GM19463 (cell line): Measurements from ENCODE around the gene PDIA2.
"Not testable (repeated sequence)": the region's sequence is repeated elsewhere in the genome, so short reads cannot be mapped to it uniquely, and the experiment has no call there.

Source experiments
- ATAC-seq: cut with Tn5 transposase; IDR thresholded peaks from one replicate; pipeline ENCODE4 v1.9.1; 2021; ENCODE audit warnings: mild to moderate bottlenecking, moderate library complexity; ENCODE audit not compliant: unreplicated experiment

PDIA2 gene

DNA sequence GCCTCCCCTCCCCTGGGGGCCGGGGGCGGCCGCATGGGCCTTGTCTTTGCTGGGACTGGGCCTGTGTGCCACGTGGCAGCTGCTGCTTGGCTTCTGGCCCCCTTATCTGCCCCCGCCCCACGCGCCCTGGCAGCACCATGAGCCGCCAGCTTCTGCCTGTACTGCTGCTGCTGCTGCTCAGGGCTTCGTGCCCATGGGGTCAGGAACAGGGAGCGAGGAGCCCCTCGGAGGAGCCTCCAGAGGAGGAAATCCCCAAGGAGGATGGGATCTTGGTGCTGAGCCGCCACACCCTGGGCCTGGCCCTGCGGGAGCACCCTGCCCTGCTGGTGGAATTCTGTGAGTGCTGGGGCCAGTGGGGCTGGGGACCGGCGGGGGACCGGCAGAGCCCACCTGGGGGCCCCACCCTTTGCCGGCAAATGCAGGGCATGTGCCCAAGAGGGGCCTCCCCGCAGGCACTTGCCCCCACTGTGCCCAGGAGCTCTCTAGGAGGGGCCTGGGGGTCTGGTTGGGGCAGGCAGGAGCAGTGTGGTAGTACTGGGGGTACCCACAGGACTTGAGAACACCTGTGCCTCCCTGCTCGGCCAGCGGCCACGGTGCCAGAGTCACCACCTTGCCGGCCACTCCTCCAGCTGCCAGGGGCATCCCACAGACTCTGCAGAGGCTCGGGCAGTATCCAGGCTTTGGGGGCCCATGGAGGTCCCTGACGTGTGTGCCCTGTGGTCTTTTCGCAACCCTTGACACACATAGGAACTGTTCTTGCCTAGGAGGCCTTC, at the start of gene PDIA2:
PDIA2 (plus strand) TSS at position 132 of the 773 bp plus-strand sequence; CDS start at position 138, 6 bp downstream.
- no peak for ATAC-seq

DNA sequence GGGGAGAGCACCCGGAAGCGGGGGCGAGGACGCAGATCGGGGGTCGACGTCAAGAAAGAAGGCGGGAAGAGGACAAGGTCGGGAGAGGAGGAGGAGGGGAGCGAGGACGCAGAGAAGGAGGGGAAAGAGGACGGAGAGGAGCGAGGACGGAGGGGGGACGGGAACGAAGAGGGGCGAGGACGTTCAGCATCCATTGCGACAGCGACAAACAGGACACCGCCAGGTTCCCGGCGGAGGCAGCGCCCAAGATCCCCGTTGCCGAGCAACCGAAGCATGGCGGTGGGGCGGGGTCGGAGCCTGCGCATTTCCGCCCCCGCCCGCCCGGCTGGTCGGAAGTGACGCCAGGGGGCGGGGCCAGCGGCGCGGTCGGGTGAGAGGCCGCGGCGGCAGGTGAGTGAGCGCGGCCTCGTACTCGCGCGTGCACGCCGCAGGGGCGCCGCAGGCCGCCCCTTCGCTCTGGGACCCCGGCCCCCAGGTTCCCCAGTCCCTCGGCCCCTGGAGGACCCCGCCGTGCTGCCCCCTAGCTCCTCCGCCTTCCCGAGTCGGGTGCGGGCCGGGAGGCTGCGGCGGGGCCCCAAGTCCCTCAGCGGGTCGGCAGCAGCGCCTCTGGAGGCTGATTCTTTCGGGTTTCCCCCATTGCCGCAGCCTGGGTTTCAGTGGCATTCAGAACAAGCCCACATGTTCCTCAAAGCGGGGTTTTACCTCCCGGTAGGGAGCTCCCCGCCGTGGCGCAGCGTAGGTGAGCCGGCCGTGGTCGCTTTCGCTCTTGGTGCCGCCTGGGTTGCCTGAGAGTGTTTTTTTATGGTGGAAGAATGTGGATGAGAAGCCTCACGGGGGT, 48.3 kb upstream of the PDIA2 start, which contains the start of gene FAM234A:
FAM234A (plus strand) TSS at position 354 of the 838 bp plus-strand sequence. CDS start 19,593 bp downstream, outside the sequence.
- ATAC-seq: peak; percentile 84

DNA sequence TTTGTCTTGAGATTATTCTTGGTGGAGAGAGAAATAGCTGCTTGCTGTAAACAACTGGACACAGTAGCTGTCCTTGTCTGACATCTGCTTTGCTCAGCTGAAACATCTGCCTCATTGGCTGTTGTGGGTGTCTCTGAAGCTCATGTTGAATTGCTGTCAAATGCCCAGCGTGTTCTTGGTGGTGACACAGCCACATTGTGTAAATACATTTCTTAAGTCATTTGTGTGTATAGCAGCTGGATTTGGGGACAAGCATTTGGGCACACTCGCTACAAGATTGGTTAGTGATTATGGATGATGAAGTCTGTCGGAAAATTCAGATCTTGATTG, 43.1 kb upstream of the PDIA2 start:
- ATAC-seq: no peak

GRCh38 chr16:240559-240958, 42.4 kb upstream of the PDIA2 start:
- ATAC-seq: no peak

GRCh38 chr16:242281-242680, 40.7 kb upstream of the PDIA2 start:
- no peak for ATAC-seq

GRCh38 chr16:243348-243747, 39.6 kb upstream of the PDIA2 start:
- ATAC-seq: no peak

DNA sequence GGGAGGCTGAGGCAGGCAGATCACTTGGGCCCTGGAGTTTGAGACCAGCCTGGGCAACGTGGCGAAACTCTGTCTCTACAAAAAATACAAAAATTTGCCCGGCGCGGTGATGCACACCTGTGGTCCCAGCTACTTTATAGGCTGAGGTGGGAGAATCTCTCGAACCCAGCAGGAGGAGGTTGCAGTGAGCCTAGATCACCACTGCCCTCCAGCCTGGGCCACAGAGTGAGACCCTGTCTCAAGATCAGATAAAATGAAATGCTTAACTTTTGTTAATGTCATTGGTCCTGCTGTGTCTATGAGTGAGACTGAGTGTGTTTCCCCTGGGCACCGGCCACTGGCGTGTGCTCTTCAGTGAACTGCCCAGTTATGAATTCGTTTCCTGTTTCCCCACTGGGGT, 37.9 kb upstream of the PDIA2 start:
- ATAC-seq: no peak

DNA sequence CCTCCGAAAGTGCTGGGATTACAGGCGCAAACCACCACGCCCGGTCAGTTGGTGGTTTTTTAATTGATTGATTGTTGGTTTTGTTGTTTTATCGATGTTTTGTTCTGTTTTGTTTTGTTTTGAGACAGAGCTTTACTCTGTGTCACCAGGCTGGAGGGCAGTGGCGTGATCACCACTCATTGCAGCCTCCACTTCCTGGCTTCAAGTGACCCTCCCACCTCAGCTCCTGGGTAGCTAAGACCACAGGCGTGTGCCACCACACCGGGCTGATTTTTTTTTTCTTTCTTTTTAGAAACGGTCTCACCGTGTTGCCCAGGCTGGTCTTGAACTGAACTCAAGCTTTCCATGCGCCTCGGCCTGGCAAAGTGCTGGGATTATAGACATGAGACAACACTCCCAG, 35.9 kb upstream of the PDIA2 start:
- no peak for ATAC-seq

- ATAC-seq: no peak
Observed at GRCh38 chr16:249431-249830, 33.5 kb upstream of the PDIA2 start.

DNA sequence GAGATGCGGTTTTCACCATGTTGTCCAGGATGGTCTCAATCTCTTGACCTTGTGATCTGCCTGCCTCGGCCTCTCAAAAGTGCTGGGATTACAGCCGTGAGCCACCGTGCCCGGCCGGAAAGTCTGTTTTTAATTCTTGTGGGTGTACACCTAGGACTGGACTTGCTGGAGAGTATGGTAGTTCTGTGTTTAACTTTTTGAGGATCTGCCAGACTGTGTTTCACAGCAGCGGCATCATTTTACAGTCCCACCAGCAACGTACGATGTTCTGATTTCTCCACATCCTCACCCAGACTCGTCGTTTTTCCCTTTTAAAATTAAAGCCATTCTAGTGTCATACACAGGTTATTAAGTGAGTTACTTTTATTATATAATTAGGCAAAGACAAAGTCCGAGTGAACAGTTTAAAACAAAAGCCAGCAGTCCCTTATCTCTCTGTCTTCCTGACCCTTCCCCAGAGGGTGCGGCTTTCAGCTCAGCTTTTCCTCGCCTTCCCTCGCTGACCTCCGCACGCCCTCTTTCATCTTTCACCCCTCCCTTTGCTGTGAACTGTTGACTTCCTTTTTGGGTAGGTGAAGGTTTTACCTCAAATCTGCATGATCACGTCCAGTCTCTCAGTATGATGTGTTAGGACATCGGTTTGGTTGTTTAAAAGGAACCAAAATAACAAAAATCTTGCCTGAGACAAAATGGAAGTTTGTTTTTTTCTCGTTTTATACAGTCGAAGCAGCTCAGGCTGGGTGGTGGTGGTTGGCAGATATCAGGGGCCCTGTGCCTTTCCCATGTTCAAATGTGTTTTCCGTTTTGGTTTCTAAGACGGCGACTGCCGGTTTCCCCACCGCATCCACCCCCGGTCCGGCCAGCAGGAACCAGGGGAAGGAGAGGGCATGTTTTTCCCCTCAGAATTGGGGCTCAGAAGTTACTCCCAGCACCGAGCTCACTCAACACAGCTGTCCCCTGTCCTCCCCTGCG, 30.3 kb upstream of the PDIA2 start:
- ATAC-seq: no peak

- no peak for ATAC-seq
Observed at GRCh38 chr16:253833-254232, 29.1 kb upstream of the PDIA2 start.

DNA sequence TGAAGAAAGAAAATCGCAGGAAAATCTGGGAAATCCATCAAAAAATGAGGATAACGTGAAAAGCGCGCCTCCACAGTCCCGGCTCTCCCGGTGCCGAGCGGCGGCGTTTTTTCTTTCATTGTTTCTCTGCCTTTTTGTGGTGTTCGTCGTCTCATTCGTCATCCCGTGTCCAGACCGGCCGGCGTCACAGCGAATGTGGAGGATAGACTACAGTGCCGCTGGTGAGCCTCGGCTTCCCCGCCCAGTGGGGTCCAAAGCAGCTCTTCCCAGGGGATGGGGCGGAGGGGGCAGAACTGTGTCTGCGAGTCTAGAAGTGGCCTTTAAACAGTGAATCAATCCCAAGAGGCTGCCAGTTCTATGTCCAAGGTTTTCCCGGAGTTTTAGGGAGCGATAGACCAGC, 28.5 kb upstream of the PDIA2 start:
- ATAC-seq: no peak

DNA sequence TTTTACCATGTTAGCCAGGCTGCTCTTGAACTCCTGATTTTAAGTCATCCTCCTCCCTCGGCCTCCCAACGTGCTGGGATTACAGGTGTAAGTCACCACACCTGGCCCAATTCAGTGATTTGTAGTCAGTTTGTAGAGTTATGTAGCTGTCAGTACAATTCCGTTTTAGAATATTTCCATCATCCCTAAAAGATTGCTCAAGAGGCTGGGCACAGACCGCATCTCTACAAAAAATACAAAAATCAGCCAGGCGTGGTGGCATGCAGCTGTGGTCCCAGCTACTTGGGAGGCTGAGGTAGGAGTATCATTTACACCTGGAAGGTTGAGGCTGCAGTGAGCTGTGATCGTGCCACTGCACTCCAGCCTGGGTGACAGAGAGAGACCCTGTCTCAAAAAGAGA, 27.8 kb upstream of the PDIA2 start:
- ATAC-seq: no peak

GRCh38 chr16:258091-258490, 24.9 kb upstream of the PDIA2 start:
- ATAC-seq: not testable (repeated sequence)

GRCh38 chr16:259226-259625, 23.7 kb upstream of the PDIA2 start:
- ATAC-seq: no peak

DNA sequence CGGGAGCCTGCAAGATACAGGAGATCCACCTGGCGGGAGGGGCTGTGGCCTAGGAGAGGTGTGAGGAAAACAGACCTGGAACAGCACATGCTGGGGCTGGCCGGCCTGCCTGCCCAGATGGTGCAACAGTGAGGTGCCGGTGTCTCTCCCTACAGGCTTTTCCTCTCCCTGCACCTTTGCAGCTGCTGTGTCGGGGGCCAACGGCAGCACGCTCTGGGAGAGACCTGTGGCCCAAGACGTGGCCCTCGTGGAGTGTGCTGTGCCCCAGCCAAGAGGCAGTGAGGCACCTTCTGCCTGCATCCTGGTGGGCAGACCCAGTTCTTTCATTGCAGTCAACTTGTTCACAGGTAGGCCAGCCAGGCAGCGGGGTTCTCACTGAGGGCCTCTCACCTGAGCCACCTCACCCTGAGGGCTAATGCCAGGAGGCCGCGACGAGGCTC, 23.1 kb upstream of the PDIA2 start:
- no peak for ATAC-seq

- ATAC-seq: no peak
Observed at GRCh38 chr16:260326-260725, 22.6 kb upstream of the PDIA2 start.

DNA sequence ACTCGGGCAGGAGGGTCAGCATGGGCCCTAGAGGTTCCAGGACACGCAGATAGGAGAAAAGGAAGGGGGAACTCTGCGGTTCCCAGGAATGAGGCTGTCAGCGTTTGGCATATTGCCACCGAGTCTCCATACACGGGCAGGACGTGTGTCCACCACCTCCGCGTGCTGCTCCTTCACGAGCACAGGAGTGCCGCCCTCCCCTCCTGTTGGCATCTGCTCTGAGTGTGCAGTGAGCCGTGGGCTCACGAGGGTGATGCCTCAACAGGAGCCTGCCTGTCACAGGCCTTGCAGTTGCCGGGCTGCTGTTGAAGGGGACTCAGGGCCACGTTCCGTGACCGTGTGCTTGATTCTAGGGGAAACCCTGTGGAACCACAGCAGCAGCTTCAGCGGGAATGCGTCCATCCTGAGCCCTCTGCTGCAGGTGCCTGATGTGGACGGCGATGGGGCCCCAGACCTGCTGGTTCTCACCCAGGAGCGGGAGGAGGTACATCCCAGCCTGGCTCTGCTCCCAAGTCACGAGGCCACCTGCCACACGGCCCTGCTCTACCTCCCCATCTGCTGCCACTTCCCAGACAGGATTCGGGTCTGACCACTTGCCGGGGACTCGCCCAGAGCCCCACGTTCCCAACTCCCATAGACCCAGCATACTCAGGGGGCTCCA, 21.8 kb upstream of the PDIA2 start:
- no peak for ATAC-seq

GRCh38 chr16:262121-262745, 20.7 kb upstream of the PDIA2 start:
- no peak for ATAC-seq

- ATAC-seq: no peak
Observed at GRCh38 chr16:263182-263774, 19.7 kb upstream of the PDIA2 start.
